ENCODE data around the gene CNGB1.
"Not testable (repeated sequence)": the region's sequence is repeated elsewhere in the genome, so short reads cannot be mapped to it uniquely, and the experiment has no call there.

Gene CNGB1

GRCh38 chr16:57886427-57886826 lies 84.5 kb downstream of the CNGB1 start:
- DNase-seq (ENCODE audit: low read depth), result no peak

- no peak for DNase-seq (ENCODE audit: low read depth)
Measured at GRCh38 chr16:57884655-57885133, 86.2 kb downstream of the CNGB1 start.

GRCh38 chr16:57883953-57884654 lies 86.8 kb downstream of the CNGB1 start:
- DNase-seq (ENCODE audit: low read depth), result no peak

GRCh38 chr16:57883480-57883879 lies 87.4 kb downstream of the CNGB1 start:
- no peak for DNase-seq (ENCODE audit: low read depth)

GRCh38 chr16:57882792-57883191 lies 88.1 kb downstream of the CNGB1 start:
- DNase-seq (ENCODE audit: low read depth), result no peak

GRCh38 chr16:57882206-57882605 lies 88.7 kb downstream of the CNGB1 start:
- no peak for DNase-seq (ENCODE audit: low read depth)

- DNase-seq (ENCODE audit: low read depth), result no peak
Measured at GRCh38 chr16:57878586-57878985, 92.3 kb downstream of the CNGB1 start.

- DNase-seq (ENCODE audit: low read depth), result no peak
Measured at GRCh38 chr16:57876210-57876609, 94.7 kb downstream of the CNGB1 start.

- no peak for DNase-seq (ENCODE audit: low read depth)
Measured at GRCh38 chr16:57875347-57875746, 95.6 kb downstream of the CNGB1 start.

GRCh38 chr16:57873218-57873617 lies 97.7 kb downstream of the CNGB1 start:
- no peak for DNase-seq (ENCODE audit: low read depth)

GRCh38 chr16:57872764-57873163 lies 98.2 kb downstream of the CNGB1 start:
- DNase-seq (ENCODE audit: low read depth), result not testable (repeated sequence)

GRCh38 chr16:57871456-57871855 lies 99.5 kb downstream of the CNGB1 start:
- no peak for DNase-seq (ENCODE audit: low read depth)

- no peak for DNase-seq (ENCODE audit: low read depth)
Measured at GRCh38 chr16:57870753-57871454, 100.0 kb downstream of the CNGB1 start.

GRCh38 chr16:57868913-57869520 lies 101.9 kb downstream of the CNGB1 start:
- DNase-seq (ENCODE audit: low read depth), result no peak

GRCh38 chr16:57867000-57867561 lies 103.8 kb downstream of the CNGB1 start:
- no peak for DNase-seq (ENCODE audit: low read depth)

- DNase-seq (ENCODE audit: low read depth), result no peak
Measured at GRCh38 chr16:57866529-57866918, 104.4 kb downstream of the CNGB1 start.

GRCh38 chr16:57865746-57866528 lies 105.0 kb downstream of the CNGB1 start:
- no peak for DNase-seq (ENCODE audit: low read depth)

GRCh38 chr16:57863434-57864160 lies 107.3 kb downstream of the CNGB1 start:
- no peak for DNase-seq (ENCODE audit: low read depth)

GRCh38 chr16:57862698-57863433 lies 108.1 kb downstream of the CNGB1 start:
- DNase-seq (ENCODE audit: low read depth), result no peak

GRCh38 chr16:57859331-57859730 lies 111.6 kb downstream of the CNGB1 start:
- no peak for DNase-seq (ENCODE audit: low read depth)

- DNase-seq (ENCODE audit: low read depth), result no peak
Measured at GRCh38 chr16:57858635-57859034, 112.3 kb downstream of the CNGB1 start.

All from CMK (cell line).